ENCODE measurements around the gene PDIA6. TPM values are rescaled to one million over a fixed set of nuclear protein-coding genes. Genes with fewer than 3 reads are reported as not detected.

Gene PDIA6
- total RNA-seq, 1 experiment from 2014 or later = 317 TPM

DNA sequence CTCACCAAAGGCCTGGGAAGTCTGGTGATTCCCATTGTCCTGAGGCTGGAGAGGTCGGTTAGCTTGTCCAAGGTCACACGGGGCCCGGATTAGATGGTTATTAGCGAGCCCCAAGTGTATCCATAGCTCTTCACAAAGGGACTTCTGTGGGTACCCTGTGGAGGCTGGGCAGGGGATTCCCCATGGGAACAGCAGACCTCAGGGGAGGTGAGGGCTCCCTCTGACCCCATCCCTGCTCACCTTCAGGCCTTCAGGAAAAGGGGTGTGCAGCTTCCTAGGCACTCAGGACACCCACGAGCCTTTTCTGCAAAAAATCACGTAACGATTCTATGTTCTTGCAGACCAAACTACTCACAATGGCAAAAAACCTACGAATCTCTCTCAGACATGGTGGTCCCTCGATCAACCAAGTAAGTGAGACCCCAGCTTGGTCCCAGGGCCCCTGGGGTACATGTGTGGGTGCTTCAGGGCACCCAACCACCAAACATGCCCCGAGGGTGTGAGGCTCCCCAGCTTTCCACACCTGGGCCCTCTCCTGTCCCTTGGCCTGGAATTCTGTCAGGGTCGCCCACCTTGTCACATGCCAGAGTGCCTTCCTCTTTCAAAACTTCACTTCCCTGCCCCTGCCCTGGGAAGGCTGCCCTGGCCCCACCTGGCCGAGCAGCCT lies 40.3 kb downstream of the PDIA6 start:
- no peak for DNase-seq
- TF ChIP-seq, protein P1, sequence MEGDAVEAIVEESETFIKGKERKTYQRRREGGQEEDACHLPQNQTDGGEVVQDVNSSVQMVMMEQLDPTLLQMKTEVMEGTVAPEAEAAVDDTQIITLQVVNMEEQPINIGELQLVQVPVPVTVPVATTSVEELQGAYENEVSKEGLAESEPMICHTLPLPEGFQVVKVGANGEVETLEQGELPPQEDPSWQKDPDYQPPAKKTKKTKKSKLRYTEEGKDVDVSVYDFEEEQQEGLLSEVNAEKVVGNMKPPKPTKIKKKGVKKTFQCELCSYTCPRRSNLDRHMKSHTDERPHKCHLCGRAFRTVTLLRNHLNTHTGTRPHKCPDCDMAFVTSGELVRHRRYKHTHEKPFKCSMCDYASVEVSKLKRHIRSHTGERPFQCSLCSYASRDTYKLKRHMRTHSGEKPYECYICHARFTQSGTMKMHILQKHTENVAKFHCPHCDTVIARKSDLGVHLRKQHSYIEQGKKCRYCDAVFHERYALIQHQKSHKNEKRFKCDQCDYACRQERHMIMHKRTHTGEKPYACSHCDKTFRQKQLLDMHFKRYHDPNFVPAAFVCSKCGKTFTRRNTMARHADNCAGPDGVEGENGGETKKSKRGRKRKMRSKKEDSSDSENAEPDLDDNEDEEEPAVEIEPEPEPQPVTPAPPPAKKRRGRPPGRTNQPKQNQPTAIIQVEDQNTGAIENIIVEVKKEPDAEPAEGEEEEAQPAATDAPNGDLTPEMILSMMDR (IDR thresholded peaks at IDR 0.05; ENCODE audit: unreplicated experiment) = no peak
- intact Hi-C loops (cut with micrococcal nuclease; ENCODE audit: unreplicated experiment) = no loop called here
- Mint-ChIP-seq H3K4me3 (ENCODE audit: low read depth, unreplicated experiment) (no peak overlapping the region), H3K27me3 (ENCODE audit: unreplicated experiment) (peaks cover 12% of the 10 kb centered on the region), H3K9me3 (ENCODE audit: low read depth, unreplicated experiment) (no peaks in the 10 kb centered on the region), H3K27ac (ENCODE audit: unreplicated experiment) (no peak overlapping the region), H3K4me1 (ENCODE audit: low read depth, unreplicated experiment) (no peaks in the 10 kb centered on the region), H3K36me3 (ENCODE audit: insufficient read depth, unreplicated experiment) (peaks cover 19% of the 10 kb centered on the region)
- CTCF ChIA-PET = no interaction called here
- BruUV-seq (replicated peaks) = no TSS peak

DNA sequence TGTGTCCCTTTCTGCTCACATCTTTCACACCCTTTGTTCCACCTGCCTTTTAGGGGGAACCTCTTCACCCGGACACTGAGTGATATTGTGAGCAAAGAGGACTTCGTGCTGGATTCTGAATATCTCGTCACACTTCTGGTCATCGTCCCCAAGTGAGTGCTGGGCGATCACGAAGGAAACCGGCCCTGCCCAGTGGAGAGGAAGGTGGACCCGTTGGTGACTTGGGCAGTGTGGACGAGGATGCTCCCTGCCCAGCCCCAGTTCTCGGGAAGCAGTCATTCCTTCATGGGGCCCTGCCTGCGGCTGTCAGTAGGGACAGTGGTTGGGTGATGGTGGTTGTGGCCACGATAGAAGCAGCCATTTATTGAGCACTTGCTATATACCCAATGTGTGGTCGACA lies 40.8 kb downstream of the PDIA6 start:
- TF ChIP-seq, protein P1 (IDR thresholded peaks at IDR 0.05; ENCODE audit: unreplicated experiment) = no peak
- H3K36me3 Mint-ChIP-seq (ENCODE audit: insufficient read depth, unreplicated experiment) = peaks cover 14% of the 10 kb centered on the region
- DNase-seq = no peak
- H3K4me3 Mint-ChIP-seq (ENCODE audit: low read depth, unreplicated experiment) = no peak overlapping the region
- no peak overlapping the region for H3K27ac Mint-ChIP-seq (ENCODE audit: unreplicated experiment)
- BruUV-seq (replicated peaks) = no TSS peak
- intact Hi-C loops (cut with micrococcal nuclease; ENCODE audit: unreplicated experiment) = no loop called here
- CTCF ChIA-PET = no interaction called here
- no peaks in the 10 kb centered on the region for H3K4me1 Mint-ChIP-seq (ENCODE audit: low read depth, unreplicated experiment)
- peaks cover 12% of the 10 kb centered on the region for H3K27me3 Mint-ChIP-seq (ENCODE audit: unreplicated experiment)
- H3K9me3 Mint-ChIP-seq (ENCODE audit: low read depth, unreplicated experiment) = no peaks in the 10 kb centered on the region

DNA sequence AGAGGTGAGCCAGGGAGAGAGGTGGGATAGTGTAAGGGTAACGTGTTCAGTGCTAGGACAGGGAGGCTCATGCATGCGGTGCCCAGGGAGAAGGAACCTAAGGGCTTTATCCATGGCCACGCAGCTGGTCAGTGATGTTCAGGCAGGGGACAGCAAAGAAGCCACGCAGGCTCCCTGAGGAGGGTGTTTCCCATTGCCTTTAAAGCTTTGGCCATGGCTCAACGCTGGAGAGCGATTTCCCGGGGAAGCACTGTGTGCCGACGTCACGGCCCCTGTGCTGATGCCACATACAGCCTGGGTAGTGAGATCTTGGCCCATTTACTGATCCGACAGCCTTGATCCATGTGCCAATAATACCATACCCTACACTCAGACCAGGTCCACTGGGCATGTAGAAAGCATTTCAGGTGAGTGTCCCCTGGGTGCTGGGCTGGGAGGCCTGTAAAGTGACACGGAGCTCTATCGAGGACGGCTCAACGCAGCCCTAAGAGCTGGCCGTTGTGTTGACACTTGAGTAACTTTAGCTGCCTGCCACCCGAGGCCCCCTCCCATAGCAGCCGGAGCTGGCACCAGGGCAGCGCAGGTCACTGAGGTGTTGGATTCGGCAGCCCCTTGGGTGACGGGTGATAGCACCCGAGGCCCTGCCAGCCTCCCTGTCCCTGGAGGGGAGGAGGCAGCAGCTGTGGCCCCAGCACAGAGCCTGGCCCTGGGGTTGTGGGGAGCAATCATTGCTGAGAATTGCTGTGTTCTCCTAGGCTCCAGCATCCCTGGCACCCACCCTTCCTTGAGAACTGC lies 41.4 kb downstream of the PDIA6 start:
- H3K36me3 Mint-ChIP-seq (ENCODE audit: insufficient read depth, unreplicated experiment) = peaks cover 7% of the 10 kb centered on the region
- no peak overlapping the region for H3K4me3 Mint-ChIP-seq (ENCODE audit: low read depth, unreplicated experiment)
- TF ChIP-seq, protein P1 (IDR thresholded peaks at IDR 0.05; ENCODE audit: unreplicated experiment) = no peak
- no peaks in the 10 kb centered on the region for H3K9me3 Mint-ChIP-seq (ENCODE audit: low read depth, unreplicated experiment)
- H3K4me1 Mint-ChIP-seq (ENCODE audit: low read depth, unreplicated experiment) = no peaks in the 10 kb centered on the region
- BruUV-seq (replicated peaks) = no TSS peak
- intact Hi-C loops (cut with micrococcal nuclease; ENCODE audit: unreplicated experiment) = no loop called here
- no peak for DNase-seq
- CTCF ChIA-PET = no interaction called here
- no peak overlapping the region for H3K27ac Mint-ChIP-seq (ENCODE audit: unreplicated experiment)
- peaks cover 12% of the 10 kb centered on the region for H3K27me3 Mint-ChIP-seq (ENCODE audit: unreplicated experiment)

DNA sequence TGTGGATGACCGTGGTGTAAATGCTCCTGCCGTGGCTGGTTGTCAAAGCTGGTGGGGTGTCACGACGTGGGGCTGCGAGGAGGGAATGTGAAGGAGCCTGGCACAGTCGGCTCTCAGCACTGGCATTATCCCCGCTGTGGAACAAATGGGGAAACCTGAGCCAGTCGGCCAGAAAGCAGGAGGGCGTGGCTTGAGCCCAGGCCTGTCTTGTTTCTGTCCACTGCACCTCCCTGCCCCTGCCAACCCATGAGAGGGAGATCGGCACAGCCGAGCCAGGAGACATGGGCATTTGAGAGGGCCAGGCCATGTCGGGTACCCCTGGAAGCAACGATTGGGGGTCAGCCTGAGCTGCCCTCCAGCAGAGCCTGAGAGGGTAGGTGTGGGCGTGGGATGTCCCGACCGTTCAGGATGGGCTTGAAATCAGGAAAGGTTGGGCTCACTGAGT lies 44.5 kb downstream of the PDIA6 start:
- CTCF ChIA-PET = no interaction called here

More for the DNA sequence above, 44.5 kb downstream of the PDIA6 start:
- intact Hi-C loops (cut with micrococcal nuclease; ENCODE audit: unreplicated experiment) = no loop called here
- no TSS peak for BruUV-seq (replicated peaks)
- Mint-ChIP-seq H3K27ac (ENCODE audit: unreplicated experiment) (no peak overlapping the region), H3K4me3 (ENCODE audit: low read depth, unreplicated experiment) (no peak overlapping the region), H3K27me3 (ENCODE audit: unreplicated experiment) (peaks cover 12% of the 10 kb centered on the region), H3K4me1 (ENCODE audit: low read depth, unreplicated experiment) (peaks cover 7% of the 10 kb centered on the region), H3K36me3 (ENCODE audit: insufficient read depth, unreplicated experiment) (peaks cover 4% of the 10 kb centered on the region), H3K9me3 (ENCODE audit: low read depth, unreplicated experiment) (no peaks in the 10 kb centered on the region)
- TF ChIP-seq, protein P1 (IDR thresholded peaks at IDR 0.05; ENCODE audit: unreplicated experiment) = no peak
- no peak for DNase-seq
